UCSD-AML1 (cell line): ENCODE results near the gene CCNDBP1.
A peak's percentile ranks its signal among the peaks of the same experiment; 100 is the strongest.
"Not testable (repeated sequence)": the region's sequence is repeated elsewhere in the genome, so short reads cannot be mapped to it uniquely, and the experiment has no call there.

ENCODE experiments used
- DNase-seq: peaks from one replicate; lab custom pipeline; 2025; ENCODE audit not compliant: unreplicated experiment; lab: John Stamatoyannopoulos, UW

The CCNDBP1 gene

DNA sequence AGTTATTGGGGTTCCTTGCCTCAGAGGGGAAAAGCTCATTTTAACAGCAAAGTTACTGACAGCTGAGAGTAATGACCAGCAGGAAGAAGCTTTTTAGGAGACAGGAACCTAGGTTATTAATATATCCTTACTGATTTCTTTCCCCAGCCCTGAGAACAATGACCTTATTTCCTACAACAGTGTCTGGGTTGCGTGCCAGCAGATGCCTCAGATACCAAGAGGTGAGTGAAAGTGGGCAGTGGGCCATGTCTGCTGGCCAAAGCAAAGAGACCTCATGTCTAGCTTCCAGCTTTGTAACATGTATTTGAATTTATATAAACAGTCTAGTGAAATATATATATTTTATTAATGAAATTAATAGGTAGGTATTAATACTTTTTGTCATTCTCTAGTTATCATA is 5.0 kb downstream of the CCNDBP1 start:
- no peak for DNase-seq

DNA sequence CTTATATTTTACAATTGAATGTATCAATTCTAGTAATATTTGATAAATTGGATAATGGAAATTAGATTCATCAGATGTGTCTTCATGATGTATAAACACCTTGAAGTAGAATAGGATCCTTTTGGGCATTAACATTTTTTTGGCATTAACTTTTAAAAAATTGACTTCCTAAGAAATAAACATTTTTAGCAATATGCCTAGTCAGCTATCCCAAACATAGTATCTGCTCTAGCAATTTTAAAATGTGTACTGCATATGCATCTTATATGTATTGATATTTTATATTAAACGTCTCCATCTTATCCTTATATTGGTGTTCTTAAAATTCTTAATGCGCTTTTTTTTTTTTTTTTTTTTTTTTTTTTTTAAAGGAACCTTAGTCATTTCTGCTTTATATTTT is 8.5 kb downstream of the CCNDBP1 start:
- DNase-seq, result no peak

DNA sequence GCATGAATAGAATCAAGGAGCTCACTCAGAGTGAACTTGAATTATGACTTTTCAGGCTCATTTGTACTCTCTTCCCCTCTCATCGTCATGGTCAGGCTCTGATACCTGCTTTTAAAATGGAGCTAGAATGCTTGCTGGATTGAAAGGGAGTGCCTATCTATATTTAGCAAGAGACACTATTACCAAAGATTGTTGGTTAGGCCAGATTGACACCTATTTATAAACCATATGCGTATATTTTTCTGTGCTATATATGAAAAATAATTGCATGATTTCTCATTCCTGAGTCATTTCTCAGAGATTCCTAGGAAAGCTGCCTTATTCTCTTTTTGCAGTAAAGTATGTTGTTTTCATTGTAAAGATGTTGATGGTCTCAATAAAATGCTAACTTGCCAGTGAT is 9.6 kb downstream of the CCNDBP1 start:
- DNase-seq, result no peak

DNA sequence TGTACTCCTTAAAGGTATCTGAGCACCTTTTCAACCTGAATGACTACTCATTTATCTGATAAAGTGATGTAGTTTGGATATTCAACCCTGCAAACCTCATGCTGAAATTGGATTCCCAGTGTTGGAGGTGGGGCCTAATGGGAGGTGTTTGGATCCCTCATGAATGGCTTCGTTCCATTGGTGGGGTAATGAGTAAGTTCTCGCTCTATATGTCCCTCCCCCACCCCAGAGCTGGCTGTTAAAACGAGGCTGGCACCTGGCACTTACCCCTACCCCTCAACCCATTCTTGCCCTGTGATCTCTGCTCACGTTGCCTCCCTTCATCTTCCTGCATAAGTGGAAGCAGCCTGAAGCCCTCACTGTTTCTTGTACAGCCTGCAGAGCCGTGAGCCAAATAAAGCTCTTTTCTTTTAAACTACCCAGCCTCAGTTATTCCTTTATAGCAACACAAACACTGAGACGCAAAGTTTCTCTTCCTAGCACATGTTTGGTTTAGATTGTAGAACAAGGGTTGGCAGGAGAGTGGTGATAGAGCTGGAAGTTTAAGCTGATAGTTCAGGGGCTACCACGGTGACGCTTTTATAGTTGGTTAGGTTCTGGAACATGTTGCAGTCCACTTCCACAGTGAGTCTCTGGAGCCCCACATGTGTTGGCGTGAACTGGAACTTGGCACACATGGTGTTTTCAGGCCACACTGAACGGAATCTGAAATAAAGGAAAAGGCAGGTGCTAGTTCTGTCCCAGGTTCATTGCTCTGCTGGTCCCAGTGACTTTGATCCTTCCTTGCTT is 11.8 kb downstream of the CCNDBP1 start:
- DNase-seq, result no peak

DNA sequence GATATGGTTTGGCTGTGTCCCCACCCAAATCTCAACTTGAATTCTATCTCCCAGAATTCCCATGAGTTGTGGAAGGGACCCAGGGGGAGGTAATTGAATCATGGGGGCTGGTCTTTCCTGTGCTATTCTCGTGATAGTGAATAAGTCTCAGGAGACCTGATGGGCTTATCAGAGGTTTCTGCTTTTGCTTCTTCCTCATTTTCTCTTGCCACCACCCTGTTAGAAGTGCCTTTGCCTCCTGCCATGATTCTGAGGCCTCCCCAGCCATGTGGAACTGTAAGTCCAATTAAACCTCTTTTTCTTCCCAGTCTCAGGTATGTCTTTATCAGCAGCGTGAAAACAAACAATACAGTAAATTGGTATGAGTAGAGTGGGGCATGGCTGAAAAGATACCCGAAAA is 12.6 kb downstream of the CCNDBP1 start:
- DNase-seq, result not testable (repeated sequence)

DNA sequence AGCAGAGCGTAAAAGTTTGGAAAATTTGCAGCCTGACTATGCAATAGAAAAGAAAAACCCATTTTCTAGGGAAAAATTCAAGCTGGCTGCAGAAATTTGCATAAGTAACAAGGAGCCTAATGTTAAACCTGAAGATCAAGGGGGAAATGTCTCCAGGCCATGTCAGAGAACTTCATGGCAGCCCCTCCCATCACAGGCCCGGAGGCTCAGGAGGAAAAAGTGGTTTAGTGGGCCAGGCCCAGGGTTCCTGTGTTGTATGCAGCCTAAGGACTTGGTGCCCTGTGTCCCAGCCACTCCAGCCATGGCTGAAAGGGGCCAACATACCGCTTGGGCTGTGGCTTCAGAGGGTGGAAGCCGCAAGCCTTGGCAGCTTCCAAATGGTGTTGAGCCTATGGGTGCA is 13.4 kb downstream of the CCNDBP1 start:
- not testable (repeated sequence) for DNase-seq

DNA sequence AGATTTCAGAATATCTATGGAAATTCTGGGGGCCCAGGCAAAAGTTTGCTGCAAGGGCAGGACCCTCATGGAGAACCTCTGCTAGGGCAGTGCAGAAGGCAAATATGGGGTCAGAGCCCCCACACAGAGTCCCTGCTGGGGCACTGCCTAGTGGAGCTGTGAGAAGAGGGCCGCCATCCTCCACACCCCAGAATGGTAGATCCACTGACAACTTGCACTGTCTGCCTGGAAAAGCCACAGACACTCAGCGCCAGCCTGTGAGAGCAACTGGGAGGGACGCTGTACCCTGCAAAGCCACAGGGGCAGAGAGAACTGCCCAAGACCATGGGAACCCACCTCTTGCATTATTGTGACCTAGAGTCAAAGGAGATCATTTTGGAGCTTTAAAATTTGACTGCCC is 13.8 kb downstream of the CCNDBP1 start:
- no peak for DNase-seq

DNA sequence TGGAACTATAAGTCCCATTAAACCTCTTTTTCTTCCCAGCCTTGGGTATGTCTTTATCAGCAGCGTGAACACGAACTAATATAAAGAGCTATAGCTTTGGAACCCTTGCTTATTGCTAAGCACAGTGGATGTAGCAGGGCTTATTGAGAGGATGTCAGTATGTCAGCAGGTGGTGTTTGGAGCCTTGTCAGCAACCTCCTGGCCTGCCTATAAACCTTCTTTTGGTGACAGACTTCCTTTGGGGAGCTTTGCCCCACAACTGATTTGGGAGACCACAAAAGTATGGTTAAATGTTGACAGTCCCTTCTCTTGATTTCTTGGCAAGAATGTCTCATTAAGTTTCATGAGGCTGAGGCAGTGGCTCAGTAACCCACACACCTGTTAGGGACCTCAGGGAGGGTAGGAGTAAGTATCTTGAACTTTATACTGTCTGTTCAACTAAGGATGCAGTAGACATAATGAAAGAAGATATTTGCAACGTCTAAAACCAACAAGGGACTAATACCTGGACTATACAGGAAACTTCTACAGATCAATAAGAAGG is 14.8 kb downstream of the CCNDBP1 start:
- no peak for DNase-seq

DNA sequence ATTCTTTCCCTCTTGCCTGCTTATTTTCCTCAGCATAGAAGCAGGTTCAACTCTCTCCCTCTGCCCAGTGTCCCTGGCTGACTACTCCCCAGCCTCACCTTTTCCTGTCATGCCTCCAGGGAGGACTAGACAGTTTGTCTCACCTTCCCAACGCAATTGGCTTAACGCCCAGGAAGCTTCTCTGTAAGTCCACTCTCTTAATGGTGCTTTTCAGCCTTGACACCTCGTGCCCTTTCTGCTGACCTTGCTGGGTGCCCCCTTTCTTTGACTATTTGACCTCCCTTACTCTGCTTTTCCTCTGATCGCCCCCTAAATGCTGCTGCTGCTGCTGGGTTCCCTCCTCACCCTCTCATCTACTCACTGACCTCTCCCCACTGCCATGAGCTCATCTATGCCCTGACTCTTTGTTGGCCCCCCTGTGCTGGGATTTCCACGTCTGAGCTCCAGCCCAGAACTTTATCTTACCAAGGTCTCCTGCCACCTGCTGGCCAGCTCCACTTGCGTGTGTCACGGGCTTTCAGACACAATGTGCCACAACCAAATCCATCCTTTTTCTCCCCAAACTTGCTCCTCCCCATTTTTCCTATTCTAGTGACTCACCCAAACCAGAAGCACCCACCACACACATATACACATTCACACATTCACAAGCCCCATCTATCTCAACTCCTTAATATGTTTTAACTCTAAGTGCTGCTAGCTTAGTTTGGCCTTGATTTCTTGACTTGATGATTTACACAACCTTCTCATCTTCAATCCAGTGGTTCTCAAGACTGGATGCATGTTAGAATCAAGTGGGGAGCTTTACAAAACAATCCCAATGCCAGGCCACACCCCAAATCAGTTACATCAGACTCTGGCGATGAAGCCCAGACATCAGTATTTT is 19.1 kb downstream of the CCNDBP1 start:
- peak; percentile 45 for DNase-seq

DNA sequence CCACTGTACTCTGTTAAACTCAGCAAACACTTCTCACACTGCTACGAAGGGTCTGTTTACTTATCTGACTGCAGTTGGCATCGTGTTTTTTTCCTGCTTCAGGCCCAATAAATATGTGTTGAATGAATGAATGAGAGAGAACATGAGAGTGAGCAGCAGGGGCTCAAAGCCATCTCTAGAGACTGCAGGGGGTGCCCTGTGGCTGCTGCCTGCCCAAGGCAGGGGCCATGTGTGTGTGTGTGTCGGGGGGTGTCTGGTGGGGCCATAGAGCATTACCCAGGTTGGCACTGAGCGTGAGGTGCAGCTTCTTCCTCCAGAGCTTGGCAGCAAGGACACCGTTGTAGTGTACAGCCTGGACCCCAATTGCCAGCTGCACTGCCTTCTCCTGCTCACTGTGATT is 20.9 kb downstream of the CCNDBP1 start:
- DNase-seq, result no peak

DNA sequence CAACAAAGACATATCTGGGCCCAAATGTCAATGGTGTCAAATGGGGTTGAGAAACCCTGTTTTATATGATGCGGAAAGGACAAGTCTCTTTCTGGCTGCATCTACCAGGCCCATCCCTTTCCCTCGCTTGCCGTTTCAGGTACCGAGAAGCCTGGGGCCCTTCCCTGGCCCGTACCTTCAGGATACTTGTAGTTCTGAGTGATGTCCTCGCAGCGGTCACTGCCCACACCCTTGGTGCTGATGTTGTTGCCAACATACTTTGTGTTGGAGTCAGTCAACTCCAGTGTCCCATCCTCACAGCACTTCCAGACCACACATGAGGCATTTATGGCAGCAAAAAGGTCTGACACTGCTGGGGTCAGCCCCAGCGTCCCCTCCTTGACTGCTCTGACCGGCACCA is 21.8 kb downstream of the CCNDBP1 start:
- DNase-seq, result no peak

DNA sequence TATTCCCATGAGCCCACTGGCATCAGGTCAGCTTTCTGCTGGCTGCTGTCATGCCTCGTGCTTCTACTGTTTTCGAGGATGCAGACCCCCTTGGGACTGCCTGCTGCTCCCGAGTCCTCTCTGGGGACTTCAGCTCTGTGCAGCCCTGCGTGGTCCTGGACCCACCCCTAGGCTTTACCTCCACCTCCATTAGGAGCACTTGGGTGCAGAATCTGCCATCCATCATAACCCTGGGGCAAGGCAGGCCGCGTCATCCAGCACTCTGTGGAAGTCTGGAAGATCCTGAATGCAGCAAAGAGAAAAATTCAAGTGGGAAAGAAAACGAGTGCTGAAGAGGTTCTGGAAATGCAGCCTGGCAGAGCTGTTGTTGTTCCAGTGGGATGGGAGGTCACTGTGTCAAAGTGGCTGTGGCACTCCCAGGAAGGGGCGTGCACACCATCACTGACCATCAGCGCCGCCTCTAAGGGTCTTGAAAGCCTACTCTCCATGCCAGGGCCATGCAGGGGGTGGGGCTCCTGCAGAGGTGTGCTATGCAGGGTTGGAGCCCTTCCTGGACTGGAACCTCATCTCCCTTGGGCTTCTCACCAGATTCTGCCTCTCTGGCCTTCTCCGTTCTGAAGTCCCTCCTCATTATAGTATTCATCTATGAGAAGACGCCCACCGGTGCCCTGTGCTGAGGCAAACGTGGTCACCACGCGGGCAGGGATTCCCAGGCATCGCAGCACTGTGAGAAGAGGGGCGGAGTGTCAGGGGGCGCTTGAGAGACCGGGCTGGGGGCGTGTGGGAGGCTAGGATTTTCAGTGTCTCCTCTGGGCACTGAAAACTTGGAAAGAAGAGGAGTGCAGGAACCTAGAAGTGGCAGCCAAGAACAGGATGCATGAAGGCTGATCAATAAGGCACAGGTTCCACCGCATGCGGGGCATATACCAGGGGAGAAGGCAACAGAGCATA is 23.1 kb downstream of the CCNDBP1 start:
- DNase-seq, result no peak

DNA sequence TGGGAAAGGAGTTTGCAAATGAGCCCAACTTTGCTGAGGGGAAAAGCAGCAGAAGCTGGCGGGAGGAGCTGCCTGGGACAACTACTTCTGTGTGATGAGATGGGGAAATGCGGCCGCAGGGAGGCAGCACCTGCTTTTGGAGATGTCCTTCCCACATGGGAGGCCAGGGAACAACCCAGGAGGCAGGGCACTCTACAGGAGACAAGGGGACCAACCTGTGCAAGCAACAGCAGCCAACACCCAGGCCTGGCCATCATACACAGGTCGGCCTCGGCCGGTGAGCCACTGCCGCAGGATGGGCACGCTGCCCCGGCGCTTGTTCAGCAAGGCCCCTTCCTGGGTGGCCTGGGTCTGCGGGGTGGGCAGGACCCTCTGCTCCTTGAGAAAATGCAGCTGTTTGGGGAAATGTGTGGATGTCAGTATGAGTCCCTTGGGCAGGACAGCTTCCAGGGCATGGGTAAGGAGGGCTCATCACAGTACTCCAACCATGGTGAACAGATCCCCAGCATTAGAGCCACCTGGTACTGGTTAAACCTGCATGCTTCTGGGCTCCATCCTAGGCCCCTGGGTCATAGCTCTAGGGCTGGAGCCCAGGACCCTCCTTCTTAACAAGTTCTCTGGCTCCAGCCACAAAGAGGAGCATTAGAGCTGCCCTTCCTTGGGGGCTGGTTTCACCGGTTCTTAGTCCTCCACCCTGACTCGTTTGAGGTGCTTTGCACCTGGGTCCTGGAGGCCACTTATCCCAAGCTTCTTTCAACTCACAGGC is 24.0 kb downstream of the CCNDBP1 start:
- DNase-seq, result no peak

DNA sequence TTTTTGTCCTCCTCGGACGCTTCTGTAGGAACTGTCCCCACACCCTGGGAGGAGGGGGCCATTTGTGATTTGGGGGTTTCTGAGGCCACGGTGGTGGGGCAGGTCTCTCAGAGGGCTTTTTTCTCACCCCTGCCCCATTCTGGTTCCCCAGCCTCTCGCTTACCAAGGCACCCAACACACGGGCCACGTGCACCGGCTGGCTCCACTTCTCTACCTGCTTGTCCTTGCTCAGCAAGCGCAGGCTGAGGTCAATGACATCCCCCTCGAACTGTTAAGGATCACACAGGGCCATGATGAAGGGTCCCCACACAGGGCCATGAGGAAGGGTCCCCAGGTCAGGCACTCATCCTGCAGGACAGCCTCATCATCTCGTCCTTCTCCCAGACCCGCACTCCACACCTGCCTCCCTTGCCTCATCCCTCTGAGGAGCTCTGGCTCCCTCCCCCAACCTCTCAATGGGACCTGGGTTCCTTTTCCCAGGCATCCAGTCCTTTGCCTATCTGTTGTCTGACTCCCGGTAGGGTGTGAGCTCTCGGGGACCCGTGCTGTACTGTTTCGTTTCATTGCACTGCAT is 25.1 kb downstream of the CCNDBP1 start:
- DNase-seq, result no peak

DNA sequence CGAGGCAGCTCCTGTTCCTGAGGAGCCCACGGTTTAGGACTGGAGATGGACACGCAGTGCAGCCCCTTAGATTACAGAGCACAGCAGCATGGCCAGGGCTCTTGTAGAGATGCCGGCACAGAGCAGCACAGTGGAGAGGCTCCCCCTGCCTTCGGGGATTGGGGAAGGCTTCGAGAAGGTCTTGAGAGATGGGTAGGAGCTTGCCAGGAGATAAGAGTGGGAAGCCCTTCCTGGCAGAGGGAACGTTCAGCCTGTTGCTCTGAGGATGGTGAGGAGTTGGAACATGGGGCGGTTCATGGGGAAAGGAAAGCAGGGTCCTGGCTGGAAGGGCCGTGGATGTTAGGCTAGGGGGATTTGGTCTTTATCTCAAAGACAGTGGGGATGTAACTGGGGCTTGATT is 25.6 kb downstream of the CCNDBP1 start:
- no peak for DNase-seq

DNA sequence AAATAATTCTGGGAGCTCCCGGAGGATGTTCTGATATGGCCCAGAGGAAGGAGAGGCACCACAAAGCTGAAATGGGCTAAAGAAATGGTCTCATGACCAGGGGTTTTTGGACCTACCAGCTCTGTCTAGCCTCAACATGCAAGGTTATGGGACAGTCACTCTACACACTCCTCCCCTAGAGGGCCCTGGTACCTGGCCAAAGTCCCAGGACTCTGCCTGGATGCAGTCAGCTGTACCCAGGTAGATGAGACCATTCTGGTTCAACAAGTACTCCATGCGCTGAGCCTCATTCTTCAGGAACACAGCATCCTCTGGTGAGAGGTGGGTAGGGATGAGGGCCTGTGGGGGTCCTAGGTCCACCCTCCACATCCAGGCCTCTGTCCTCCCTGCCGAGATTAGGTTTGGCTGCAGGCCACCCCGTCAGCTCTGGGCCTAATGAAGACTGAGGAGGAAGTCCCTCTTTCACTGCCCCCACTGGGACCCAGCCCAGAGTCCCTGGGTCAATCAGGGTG is 26.1 kb downstream of the CCNDBP1 start:
- DNase-seq, result no peak

DNA sequence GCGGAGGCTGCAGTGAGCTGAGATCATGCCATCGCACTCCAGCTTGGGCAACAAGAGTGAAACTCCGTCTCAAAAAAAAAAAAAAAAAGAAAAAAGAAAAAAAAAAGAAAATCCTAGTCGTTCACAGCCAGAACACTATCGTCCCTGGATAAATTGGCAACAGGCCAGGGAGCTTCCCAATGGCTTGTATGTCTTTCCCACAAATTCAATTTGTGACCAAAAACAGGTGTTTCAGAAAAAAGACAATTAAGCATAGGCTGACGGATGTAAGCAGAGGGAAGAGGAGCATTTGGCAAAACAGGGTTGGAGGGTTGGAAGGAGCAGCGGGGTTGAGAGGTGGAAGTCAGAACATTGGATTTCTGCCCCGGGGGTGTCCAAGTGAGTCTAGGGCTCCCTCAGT is 27.1 kb downstream of the CCNDBP1 start:
- no peak for DNase-seq

DNA sequence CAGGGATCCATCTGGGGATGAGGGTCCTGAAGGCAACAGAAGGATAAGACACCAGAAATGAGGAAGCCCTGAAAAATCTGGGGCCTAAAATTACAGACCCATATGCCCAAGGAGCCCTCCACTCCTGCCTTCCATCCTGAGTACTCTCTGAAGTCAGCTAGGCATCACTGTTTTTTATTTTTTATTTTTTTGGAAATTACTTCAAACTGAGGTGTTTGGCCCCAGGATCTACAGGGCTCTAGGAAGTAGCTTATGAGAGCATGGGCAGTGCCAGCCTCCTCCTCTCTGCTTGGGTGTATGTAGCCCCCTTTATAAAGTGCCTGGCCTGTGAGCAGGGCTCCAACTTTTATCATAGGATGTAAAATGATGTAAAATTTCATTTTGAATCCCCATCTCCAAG is 27.7 kb downstream of the CCNDBP1 start:
- DNase-seq, result no peak

DNA sequence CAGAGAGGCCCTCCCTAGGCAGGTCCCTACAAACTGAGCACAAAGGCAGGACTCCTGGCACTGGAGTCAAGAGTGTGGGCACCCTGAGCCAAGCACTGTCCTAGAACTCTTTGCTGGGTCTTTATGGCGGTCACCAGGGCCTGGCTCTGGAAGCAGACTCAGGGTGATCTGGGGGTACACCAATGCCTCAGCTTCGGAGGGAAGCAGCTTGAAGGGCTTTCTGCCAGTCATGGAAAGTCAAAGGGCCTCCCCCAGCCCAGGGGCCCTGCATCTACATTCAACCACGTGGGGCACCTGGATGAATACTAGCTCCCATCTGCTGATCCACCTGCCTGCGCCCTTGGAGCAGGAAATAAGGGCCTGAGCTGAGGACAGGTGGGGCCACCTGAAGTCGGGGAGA is 28.3 kb downstream of the CCNDBP1 start:
- DNase-seq, result no peak

DNA sequence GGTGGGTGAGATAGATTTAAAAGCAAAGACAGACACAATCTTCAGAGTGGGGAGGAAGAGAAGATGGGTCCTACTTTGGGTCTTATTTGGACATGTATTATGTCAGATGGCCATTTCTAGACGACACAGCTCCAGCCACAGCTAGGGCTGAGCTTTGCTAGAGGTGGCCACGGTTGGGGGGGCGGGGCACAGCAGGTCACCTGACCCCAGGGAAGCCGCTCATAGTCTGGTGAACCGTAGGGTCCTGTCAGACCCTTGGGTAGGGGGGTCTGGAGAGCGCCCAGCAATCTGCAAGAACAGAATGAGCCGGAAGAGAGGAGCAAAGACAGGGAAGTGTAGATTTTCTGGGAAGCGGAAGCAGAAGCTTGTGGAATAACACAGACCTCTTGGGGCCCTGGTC is 29.0 kb downstream of the CCNDBP1 start:
- DNase-seq, result no peak
